Astrocyte of the spinal cord (primary cell): ENCODE results near the gene GHR.

Experiments
- DNase-seq: peaks from one replicate; pipeline ENCODE4 v3.0.0; 2011; ENCODE audit warnings: low read depth, low spot score
- H3K4me3 ChIP-seq: 2 replicates; pipeline ENCODE4 v1.5.1; 2011; ENCODE audit warnings: low read depth, mild to moderate bottlenecking, low read length, moderate library complexity
- CTCF ChIP-seq: IDR thresholded peaks from 2 replicates; pipeline ENCODE4 v1.5.1; 2012; ENCODE audit warnings: low read depth, mild to moderate bottlenecking, low read length, inconsistent platforms
- in situ Hi-C: cut with HindIII; loops from 2 replicates; pipeline ENCODE4 v1.10.0; 2017; ENCODE audit warnings: low sequenced_read_pairs

GHR gene

GRCh38 chr5:42483472-42484154, 60.4 kb downstream of the GHR start:
- no peak overlapping the region for H3K4me3 ChIP-seq
- TF ChIP-seq CTCF, result no peak
- DNase-seq, result no peak
- in situ Hi-C loops, result no loop called here

- no peak for DNase-seq
- in situ Hi-C loops, result no loop called here
- no peak overlapping the region for H3K4me3 ChIP-seq
- TF ChIP-seq CTCF, result no peak
Observed at GRCh38 chr5:42487077-42487476, 63.8 kb downstream of the GHR start.

- H3K4me3 ChIP-seq, result no peak overlapping the region
- TF ChIP-seq CTCF, result no peak
- no peak for DNase-seq
- in situ Hi-C loops, result no loop called here
Observed at GRCh38 chr5:42487821-42488220, 64.6 kb downstream of the GHR start.

GRCh38 chr5:42490831-42491230, 67.6 kb downstream of the GHR start:
- no peak overlapping the region for H3K4me3 ChIP-seq
- DNase-seq, result no peak
- in situ Hi-C loops, result no loop called here

GRCh38 chr5:42491699-42492098, 68.5 kb downstream of the GHR start:
- DNase-seq, result no peak
- no peak for TF ChIP-seq CTCF
- in situ Hi-C loops, result no loop called here
- H3K4me3 ChIP-seq, result no peak overlapping the region

More at GRCh38 chr5:42490831-42491230, 67.6 kb downstream of the GHR start:
- no peak for TF ChIP-seq CTCF

GRCh38 chr5:42492974-42493373, 69.7 kb downstream of the GHR start:
- in situ Hi-C loops, result no loop called here
- H3K4me3 ChIP-seq, result no peak overlapping the region
- no peak for DNase-seq
- no peak for TF ChIP-seq CTCF

- in situ Hi-C loops, result no loop called here
- no peak for DNase-seq
- TF ChIP-seq CTCF, result no peak
- no peak overlapping the region for H3K4me3 ChIP-seq
Observed at GRCh38 chr5:42494414-42494813, 71.2 kb downstream of the GHR start.
